Measurements from ENCODE around the gene CEP19.

The CEP19 gene, protein sequence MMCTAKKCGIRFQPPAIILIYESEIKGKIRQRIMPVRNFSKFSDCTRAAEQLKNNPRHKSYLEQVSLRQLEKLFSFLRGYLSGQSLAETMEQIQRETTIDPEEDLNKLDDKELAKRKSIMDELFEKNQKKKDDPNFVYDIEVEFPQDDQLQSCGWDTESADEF

DNA sequence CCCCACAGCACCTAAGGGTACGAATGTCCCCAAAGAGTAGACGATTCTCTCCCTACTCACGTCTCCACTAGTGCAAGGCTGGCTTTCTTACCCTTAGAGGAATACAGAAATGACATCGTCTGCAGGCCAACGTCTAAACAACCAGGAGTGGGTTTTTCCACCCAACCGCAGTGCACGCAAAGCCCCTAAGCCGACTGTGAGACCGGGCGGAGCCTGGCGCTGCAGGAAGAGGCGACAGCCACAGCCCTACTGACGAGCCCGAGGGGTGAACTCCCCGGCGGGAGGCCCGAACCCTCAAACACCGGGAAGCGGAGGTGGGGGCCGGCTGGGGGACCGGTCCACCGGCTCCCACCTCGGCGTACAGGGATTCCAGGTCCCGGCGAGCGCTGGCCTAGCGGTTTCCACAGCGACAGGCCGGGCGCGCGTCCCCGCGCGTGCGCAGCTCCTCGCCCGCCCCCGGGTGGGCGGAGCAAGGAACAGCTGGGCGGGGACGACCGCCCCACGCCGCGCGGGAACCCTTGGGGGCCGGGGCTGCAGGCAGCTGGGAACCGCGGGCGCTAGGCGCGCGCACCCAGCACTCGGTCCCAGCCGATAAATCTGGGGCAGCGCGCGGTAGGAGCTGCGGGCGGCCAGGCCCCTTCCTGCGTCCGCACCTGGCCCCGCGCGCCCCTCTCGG, at the start of gene CEP19, which contains the start of gene PIGX:
CEP19 (minus strand) TSS at position 413 of the 676 bp plus-strand sequence. CDS start 3,593 bp downstream, outside the sequence.
PIGX (plus strand) TSS at position 540 of the 676 bp plus-strand sequence.
- H3K36me3 ChIP-seq (ENCODE audit: control insufficient read depth, insufficient read depth, low read length) = no peaks in the 10 kb centered on the region
- no peaks in the 10 kb centered on the region for H3K27me3 ChIP-seq (replicated peaks; ENCODE audit: control insufficient read depth, insufficient read depth, low read length)
- DNase-seq (ENCODE audit: extremely low read depth, insufficient read length) = peak; percentile 93
- peak within 1 kb of the TSS; percentile 85 for H3K4me3 ChIP-seq (replicated peaks; ENCODE audit: low read depth, low read length)
- TF ChIP-seq, protein P1, sequence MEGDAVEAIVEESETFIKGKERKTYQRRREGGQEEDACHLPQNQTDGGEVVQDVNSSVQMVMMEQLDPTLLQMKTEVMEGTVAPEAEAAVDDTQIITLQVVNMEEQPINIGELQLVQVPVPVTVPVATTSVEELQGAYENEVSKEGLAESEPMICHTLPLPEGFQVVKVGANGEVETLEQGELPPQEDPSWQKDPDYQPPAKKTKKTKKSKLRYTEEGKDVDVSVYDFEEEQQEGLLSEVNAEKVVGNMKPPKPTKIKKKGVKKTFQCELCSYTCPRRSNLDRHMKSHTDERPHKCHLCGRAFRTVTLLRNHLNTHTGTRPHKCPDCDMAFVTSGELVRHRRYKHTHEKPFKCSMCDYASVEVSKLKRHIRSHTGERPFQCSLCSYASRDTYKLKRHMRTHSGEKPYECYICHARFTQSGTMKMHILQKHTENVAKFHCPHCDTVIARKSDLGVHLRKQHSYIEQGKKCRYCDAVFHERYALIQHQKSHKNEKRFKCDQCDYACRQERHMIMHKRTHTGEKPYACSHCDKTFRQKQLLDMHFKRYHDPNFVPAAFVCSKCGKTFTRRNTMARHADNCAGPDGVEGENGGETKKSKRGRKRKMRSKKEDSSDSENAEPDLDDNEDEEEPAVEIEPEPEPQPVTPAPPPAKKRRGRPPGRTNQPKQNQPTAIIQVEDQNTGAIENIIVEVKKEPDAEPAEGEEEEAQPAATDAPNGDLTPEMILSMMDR (IDR thresholded peaks at IDR 0.05; ENCODE audit: insufficient read depth, low read length, poor library complexity, severe bottlenecking) = no peak

DNA sequence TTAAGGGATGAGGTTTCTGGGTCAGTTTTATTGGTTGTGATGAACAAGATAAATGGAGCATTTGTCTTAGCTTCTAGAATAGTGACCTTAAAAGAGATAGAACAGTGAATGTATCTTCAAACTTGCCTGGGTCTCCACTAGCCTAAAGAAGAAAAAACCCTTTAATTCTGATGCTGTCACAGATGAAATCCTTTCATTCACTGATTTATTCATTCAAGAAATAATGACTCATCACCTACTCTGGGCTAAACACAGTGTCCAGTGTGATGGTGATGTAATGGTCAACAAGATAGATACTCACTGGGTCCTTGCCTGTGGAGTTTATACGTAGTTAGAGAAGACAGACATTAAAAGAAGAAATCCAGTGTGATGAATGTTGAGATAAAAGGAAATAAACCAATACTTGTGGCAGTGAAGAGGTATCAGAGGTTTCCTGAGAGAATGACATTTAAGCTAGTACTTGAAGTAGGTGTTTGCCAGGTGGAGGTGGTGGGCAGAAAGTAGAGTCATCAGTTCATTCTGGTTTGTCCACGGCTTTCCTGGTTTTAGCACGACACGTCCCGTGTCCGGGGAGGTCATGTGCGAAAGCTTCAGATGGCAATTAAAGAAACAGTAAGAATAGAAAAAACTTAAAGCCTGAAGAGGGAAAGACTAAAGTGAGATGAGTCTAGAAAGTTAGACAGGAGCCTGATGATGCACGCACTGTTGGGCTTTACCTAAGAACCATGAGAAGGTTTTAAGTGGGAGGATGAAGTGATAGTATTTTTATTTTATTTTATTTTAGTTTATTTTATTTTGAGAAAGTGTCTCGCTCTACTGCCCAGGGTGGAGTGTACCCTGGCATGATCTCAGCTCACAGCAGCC, 46.1 kb upstream of the CEP19 start:
- DNase-seq (ENCODE audit: extremely low read depth, insufficient read length) = no peak
- Histone ChIP-seq H3K4me3 (replicated peaks; ENCODE audit: low read depth, low read length) (no peak overlapping the region), H3K36me3 (ENCODE audit: control insufficient read depth, insufficient read depth, low read length) (peaks cover 2% of the 10 kb centered on the region), H3K27me3 (replicated peaks; ENCODE audit: control insufficient read depth, insufficient read depth, low read length) (no peaks in the 10 kb centered on the region)
- TF ChIP-seq, protein P1 (IDR thresholded peaks at IDR 0.05; ENCODE audit: insufficient read depth, low read length, poor library complexity, severe bottlenecking) = no peak

DNA sequence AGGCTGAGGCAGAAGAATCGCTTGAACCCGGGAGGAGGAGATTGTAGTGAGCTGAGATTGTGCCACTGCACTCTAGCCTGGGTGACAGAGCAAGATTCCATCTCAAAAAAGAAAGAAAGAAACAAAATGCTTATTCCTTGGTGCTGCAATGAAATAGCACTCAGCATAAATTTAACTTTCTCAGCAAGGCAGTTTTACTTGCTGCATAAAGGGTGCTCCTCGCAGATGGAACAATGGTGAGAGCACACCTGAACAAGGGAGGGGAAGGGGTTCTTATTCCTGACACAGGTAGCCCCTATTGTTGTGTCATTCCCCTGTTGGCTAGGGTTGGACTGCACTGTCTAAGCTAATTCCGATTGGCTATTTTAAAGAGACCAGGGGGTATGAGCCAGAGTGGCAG, 44.7 kb upstream of the CEP19 start:
- H3K27me3 ChIP-seq (replicated peaks; ENCODE audit: control insufficient read depth, insufficient read depth, low read length) = no peaks in the 10 kb centered on the region
- TF ChIP-seq, protein P1 (IDR thresholded peaks at IDR 0.05; ENCODE audit: insufficient read depth, low read length, poor library complexity, severe bottlenecking) = no peak
- no peak overlapping the region for H3K4me3 ChIP-seq (replicated peaks; ENCODE audit: low read depth, low read length)
- peaks cover 2% of the 10 kb centered on the region for H3K36me3 ChIP-seq (ENCODE audit: control insufficient read depth, insufficient read depth, low read length)
- DNase-seq (ENCODE audit: extremely low read depth, insufficient read length) = no peak

DNA sequence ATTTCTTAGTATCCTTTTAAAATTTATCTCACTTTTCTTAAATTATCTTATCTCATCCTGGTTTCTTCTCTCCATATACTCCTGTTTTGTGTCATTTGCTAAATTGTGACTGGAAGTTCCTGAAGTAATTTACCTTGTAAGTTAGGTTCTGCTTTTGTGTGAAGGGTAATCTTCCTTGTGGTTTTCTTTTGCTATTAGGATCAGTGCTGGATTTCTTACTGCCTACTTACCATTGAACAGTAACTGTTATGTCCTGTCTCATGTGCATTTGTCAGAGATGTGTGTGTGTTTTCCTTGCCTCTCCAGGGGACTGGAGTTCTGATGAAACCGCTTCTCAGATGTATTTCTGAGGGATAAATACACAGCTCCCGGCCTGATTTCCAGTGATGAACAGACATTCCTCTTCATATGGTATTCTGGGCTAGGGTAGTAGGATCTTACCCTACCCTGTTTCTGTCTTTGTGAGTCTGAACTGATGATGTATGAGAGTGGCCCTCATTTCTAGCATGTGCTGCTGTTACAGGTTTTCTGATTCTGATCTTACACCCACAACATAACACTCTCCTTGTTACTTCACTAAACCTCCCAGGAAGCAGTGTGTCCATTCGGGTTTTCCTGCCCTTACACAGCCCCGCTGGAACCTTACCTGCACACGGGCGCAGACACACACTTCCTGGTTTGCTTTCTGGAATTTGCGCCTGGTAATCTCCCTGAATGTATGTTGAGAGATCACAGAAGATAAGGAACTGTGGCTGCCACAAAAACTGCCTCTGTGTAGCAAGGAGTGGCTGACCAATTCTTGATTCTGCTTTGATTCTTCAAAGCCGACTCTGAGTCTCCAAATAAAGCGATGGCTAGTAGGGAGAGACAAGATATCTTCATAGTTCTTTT, 42.3 kb upstream of the CEP19 start:
- DNase-seq (ENCODE audit: extremely low read depth, insufficient read length) = no peak

More for the DNA sequence above, 42.3 kb upstream of the CEP19 start:
- TF ChIP-seq, protein P1 (IDR thresholded peaks at IDR 0.05; ENCODE audit: insufficient read depth, low read length, poor library complexity, severe bottlenecking) = no peak
- no peak overlapping the region for H3K4me3 ChIP-seq (replicated peaks; ENCODE audit: low read depth, low read length)
- peaks cover 2% of the 10 kb centered on the region for H3K36me3 ChIP-seq (ENCODE audit: control insufficient read depth, insufficient read depth, low read length)
- no peaks in the 10 kb centered on the region for H3K27me3 ChIP-seq (replicated peaks; ENCODE audit: control insufficient read depth, insufficient read depth, low read length)
